Measurements from ENCODE around the gene HGS.

The HGS gene

GRCh38 chr17:81695211-81695610 lies 11.4 kb downstream of the HGS start:
- no peak for TF ChIP-seq CTCF (IDR thresholded peaks at IDR 0.05; ENCODE audit: low read depth, low read length)
- DNase-seq (ENCODE audit: extremely low read depth, low read depth) = no peak

DNA sequence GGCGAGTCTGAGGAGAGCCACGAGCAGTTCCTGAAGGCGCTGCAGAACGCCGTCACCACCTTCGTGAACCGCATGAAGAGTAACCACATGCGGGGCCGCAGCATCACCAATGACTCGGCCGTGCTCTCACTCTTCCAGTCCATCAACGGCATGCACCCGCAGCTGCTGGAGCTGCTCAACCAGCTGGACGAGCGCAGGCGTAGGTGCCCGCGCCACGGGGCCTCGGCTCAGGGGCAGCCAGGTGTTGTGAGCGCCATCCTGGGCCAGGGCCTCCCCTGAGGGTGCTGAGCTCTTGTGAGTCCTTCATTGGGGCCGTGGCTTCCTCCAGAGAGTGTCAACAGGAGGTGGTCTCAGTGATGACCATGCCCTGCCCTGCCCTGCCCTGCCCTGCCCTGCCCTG lies 12.0 kb downstream of the HGS start:
- DNase-seq (ENCODE audit: extremely low read depth, low read depth) = no peak
- TF ChIP-seq CTCF (IDR thresholded peaks at IDR 0.05; ENCODE audit: low read depth, low read length) = no peak

GRCh38 chr17:81696218-81696941 lies 12.6 kb downstream of the HGS start:
- no peak for TF ChIP-seq CTCF (IDR thresholded peaks at IDR 0.05; ENCODE audit: low read depth, low read length)
- no peak for DNase-seq (ENCODE audit: extremely low read depth, low read depth)

GRCh38 chr17:81697261-81698044 lies 13.6 kb downstream of the HGS start:
- no peak for DNase-seq (ENCODE audit: extremely low read depth, low read depth)
- no peak for TF ChIP-seq CTCF (IDR thresholded peaks at IDR 0.05; ENCODE audit: low read depth, low read length)

DNA sequence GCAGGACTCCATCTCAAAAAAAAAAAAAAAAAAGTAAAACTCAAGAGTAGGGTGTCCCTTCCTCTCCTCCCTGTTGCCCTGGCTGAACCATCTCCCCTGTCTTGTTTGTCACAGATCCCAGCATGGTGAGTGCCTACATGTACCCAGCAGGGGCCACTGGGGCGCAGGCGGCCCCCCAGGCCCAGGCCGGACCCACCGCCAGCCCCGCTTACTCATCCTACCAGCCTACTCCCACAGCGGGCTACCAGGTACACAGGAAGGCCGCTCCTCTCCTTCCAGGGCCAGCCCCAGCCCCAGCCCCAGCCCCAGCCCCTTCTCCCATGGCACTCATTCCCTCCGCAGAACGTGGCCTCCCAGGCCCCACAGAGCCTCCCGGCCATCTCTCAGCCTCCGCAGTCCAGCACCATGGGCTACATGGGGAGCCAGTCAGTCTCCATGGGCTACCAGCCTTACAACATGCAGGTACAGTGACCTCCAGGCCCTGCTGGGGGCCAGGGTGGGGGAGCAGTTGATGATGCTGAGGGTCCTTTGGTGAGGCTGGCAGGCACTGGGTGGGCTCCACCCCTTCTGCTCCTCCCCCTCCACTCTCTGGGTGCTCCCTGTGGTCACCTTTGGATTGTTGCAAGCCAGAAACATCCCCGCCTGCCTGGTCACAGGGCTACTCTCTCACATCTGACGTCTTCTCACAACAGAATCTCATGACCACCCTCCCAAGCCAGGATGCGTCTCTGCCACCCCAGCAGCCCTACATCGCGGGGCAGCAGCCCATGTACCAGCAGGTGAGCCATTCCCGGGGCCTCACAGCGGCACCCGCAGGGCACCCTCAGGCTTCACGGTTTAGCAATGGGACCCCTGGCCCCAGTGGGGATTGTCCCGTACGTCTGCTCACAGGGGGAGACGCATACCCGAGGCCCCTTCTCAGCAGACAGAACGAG lies 16.8 kb downstream of the HGS start:
- DNase-seq (ENCODE audit: extremely low read depth, low read depth) = no peak
- no peak for TF ChIP-seq CTCF (IDR thresholded peaks at IDR 0.05; ENCODE audit: low read depth, low read length)

DNA sequence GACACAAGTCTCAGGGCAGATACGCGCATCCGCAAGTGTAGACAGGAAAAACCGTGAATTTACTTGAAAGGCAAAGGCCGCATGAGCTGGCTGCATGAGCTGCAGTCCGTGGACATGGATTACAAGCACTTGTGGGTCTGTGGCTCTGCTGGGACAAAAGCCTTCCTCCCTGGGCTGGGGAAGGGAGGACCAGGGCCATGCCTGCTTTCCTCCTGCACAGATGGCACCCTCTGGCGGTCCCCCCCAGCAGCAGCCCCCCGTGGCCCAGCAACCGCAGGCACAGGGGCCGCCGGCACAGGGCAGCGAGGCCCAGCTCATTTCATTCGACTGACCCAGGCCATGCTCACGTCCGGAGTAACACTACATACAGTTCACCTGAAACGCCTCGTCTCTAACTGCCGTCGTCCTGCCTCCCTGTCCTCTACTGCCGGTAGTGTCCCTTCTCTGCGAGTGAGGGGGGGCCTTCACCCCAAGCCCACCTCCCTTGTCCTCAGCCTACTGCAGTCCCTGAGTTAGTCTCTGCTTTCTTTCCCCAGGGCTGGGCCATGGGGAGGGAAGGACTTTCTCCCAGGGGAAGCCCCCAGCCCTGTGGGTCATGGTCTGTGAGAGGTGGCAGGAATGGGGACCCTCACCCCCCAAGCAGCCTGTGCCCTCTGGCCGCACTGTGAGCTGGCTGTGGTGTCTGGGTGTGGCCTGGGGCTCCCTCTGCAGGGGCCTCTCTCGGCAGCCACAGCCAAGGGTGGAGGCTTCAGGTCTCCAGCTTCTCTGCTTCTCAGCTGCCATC lies 17.7 kb downstream of the HGS start:
- TF ChIP-seq CTCF (IDR thresholded peaks at IDR 0.05; ENCODE audit: low read depth, low read length) = no peak
- no peak for DNase-seq (ENCODE audit: extremely low read depth, low read depth)
